HepG2 (cell line): ENCODE results near the gene NEIL1. TPM values are rescaled to one million over a fixed set of nuclear protein-coding genes. Genes with fewer than 3 reads are reported as not detected.

Experiments
- DDIT3 ChIP-seq: sonication (generic); formaldehyde crosslinking; IDR thresholded peaks from 2 replicates; pipeline ENCODE4 v1.4.0; 2020; ENCODE audit warnings: mild to moderate bottlenecking, missing genetic modification reagents
- HOXA3 ChIP-seq: sonication (generic); formaldehyde crosslinking; IDR thresholded peaks from 2 replicates; pipeline ENCODE4 v1.5.0; 2020; ENCODE audit warnings: missing genetic modification reagents
- MEF2D ChIP-seq: sonication (generic); formaldehyde crosslinking; IDR thresholded peaks from 2 replicates; pipeline ENCODE4 v1.5.1; 2020; ENCODE audit warnings: mild to moderate bottlenecking, missing genetic modification reagents
- POLR2AphosphoS2 ChIP-seq: IDR thresholded peaks from 2 replicates; pipeline ENCODE4 v1.6.1; 2011; ENCODE audit warnings: low read depth, low read length, improper control_type of control experiment
- SETDB1 ChIP-seq: sonication (generic); formaldehyde crosslinking; IDR thresholded peaks from 2 replicates; pipeline ENCODE4 v1.5.1; 2020; ENCODE audit warnings: missing genetic modification reagents, mild to moderate bottlenecking, borderline replicate concordance
- SPEN ChIP-seq: sonication (generic); formaldehyde crosslinking; IDR thresholded peaks from 2 replicates; pipeline ENCODE4 v1.5.1; 2020; ENCODE audit warnings: low read depth, mild to moderate bottlenecking, missing genetic modification reagents
- TBP ChIP-seq: sonication (generic); formaldehyde crosslinking; IDR thresholded peaks from 2 replicates; pipeline ENCODE4 v1.5.0; 2020; ENCODE audit warnings: missing genetic modification reagents
- THAP8 ChIP-seq: sonication (generic); formaldehyde crosslinking; IDR thresholded peaks from 2 replicates; pipeline ENCODE4 v1.5.1; 2020; ENCODE audit warnings: missing genetic modification reagents, mild to moderate bottlenecking, borderline replicate concordance
- TRIM22 ChIP-seq: fragments of 450-650 bp; IDR thresholded peaks from 2 replicates; pipeline ENCODE4 v1.6.1; 2017
- ZBTB40 ChIP-seq, 2 experiments: fragments of 450-650 bp in 1 of 2; sonication (generic) in 1 of 2; formaldehyde crosslinking in 1 of 2; IDR thresholded peaks; 2 replicates each; pipeline versions ENCODE4 v1.6.1 to v1.8.0; 2016 to 2022; ENCODE audit warnings: antibody characterized with exemption in 1 of 2, mild to moderate bottlenecking in 1 of 2, missing genetic modification reagents in 1 of 2
- ZNF496 ChIP-seq: sonication (generic); formaldehyde crosslinking; IDR thresholded peaks from 2 replicates; pipeline ENCODE4 v1.8.1; 2023; ENCODE audit warnings: mild to moderate bottlenecking, moderate library complexity, missing genetic modification reagents; ENCODE audit not compliant: insufficient replicate concordance
- ZNF691 ChIP-seq: sonication (generic); formaldehyde crosslinking; IDR thresholded peaks from 2 replicates; pipeline ENCODE4 v1.4.0; 2020; ENCODE audit warnings: missing genetic modification reagents, low read depth, mild to moderate bottlenecking, borderline replicate concordance
- ZNF746 ChIP-seq: sonication (generic); formaldehyde crosslinking; IDR thresholded peaks from 2 replicates; pipeline ENCODE4 v1.8.0; 2022; ENCODE audit warnings: mild to moderate bottlenecking, missing genetic modification reagents
- ZNF788 ChIP-seq: sonication (generic); formaldehyde crosslinking; IDR thresholded peaks from 2 replicates; pipeline ENCODE4 v1.5.0; 2020; ENCODE audit warnings: mild to moderate bottlenecking, missing genetic modification reagents, borderline replicate concordance
- polyA plus RNA-seq, 8 experiments: library from polyadenylated mRNA; depleted of rRNA in 3 of 8; stranded (reverse) in 7 of 8; unstranded in 1 of 8; fragments of >200 nt; fragmentation: Illumina TruSeq in 4 of 8; extraction: Trizol in 4 of 8; gene quantifications; 2 replicates each; pipeline versions ENCODE4 v1.2.1 to v1.2.3, GENCODE V29; 2011 to 2016; ENCODE audit warnings: low read depth in 4 of 8, missing spikeins in 1 of 8, mixed read lengths in 1 of 8; ENCODE audit not compliant: insufficient read depth in 1 of 8
- total RNA-seq, 5 experiments: library from RNA; depleted of rRNA; stranded (reverse); fragments of >200 nt; fragmentation: Illumina TruSeq; extraction: Trizol; gene quantifications; 2 replicates each; pipeline ENCODE4 v1.2.3, GENCODE V29; 2016; ENCODE audit warnings: low read depth in 1 of 5

The NEIL1 gene
- total and polyA plus RNA-seq, 2 of the 13 experiments (the other 11 are each of a cell fraction or from before 2014, with no cell fraction given): 10.4 to 15.5 TPM

GRCh38 chr15:75347222-75348033, 589 bp downstream of the NEIL1 start (continued):
- TF ChIP-seq ZNF691 (CRISPR knock-in tag) (no peak), ZNF746 (CRISPR knock-in tag) (no peak; the same call in 1 of the 2 replicates), MEF2D (no peak), SPEN (peak; percentile 53; the same call in 1 of the 2 replicates), ZNF496 (CRISPR knock-in tag) (no peak), SETDB1 (CRISPR knock-in tag) (no peak), ZNF788 (CRISPR knock-in tag) (peak; percentile 44; the same call in 1 of the 2 replicates), POLR2AphosphoS2 (no peak; the same call in 1 of the 2 replicates), TBP (CRISPR knock-in tag) (no peak), HOXA3 (CRISPR knock-in tag) (peak; percentile 34; the same call in 1 of the 2 replicates), ZBTB40 (IDR thresholded peaks at IDR 0.05) (no peak), ZBTB40 (CRISPR knock-in tag; IDR thresholded peaks at IDR 0.05) (peak; percentile 74), TRIM22 (no peak), DDIT3 (CRISPR knock-in tag) (no peak), THAP8 (CRISPR knock-in tag) (no peak)
